Esophagus squamous epithelium (tissue), 5 donors: ENCODE measurements around the gene DNAH9. TPM values are rescaled to one million over a fixed set of nuclear protein-coding genes. Genes with fewer than 3 reads are reported as not detected.
A peak's percentile ranks its signal among the peaks of the same experiment; 100 is the strongest.

Experiments used
- DNase-seq: peaks from one replicate; lab custom pipeline; 2025; lab: John Stamatoyannopoulos, UW
- H3K27ac ChIP-seq, 4 donors: fragments of 200-600 bp; sonication (generic); one replicate each; pipeline ENCODE4 v1.5.1; 2016 to 2019; ENCODE audit warnings: mild to moderate bottlenecking in 1 of 4
- H3K27me3 ChIP-seq, 4 donors: fragments of 200-600 bp; sonication (generic); 1 replicate in 3 of 4; 2 replicates in 1 of 4; pipeline versions ENCODE4 v1.5.1 to v1.6.0; 2017 to 2021; ENCODE audit warnings: antibody characterized with exemption in 1 of 4
- H3K36me3 ChIP-seq, 3 donors: fragments of 200-600 bp; sonication (generic); one replicate each; pipeline ENCODE4 v1.5.1; 2016 to 2019
- H3K4me1 ChIP-seq, 3 donors: fragments of 200-600 bp; sonication (generic); one replicate each; pipeline ENCODE4 v1.5.1; 2017 to 2019
- H3K4me3 ChIP-seq, 4 donors: fragments of 200-600 bp; sonication (generic); 1 replicate in 3 of 4; 2 replicates in 1 of 4; pipeline ENCODE4 v1.5.1; 2016 to 2019; ENCODE audit warnings: mild to moderate bottlenecking in 2 of 4, moderate library complexity in 1 of 4
- H3K9me3 ChIP-seq, 3 donors: fragments of 200-600 bp; sonication (generic); one replicate each; pipeline ENCODE4 v1.5.1; 2016 to 2019
- POLR2A ChIP-seq, 4 donors: fragments of 450-650 bp; IDR thresholded peaks; one replicate each; pipeline ENCODE4 v1.6.1; 2017; ENCODE audit warnings: antibody characterized with exemption in 4 of 4, mild to moderate bottlenecking in 4 of 4, moderate library complexity in 3 of 4
- WGBS, 2 donors: methylation state at CpG; one replicate each; pipeline ENCODE4 v1.1.5; 2018; 5-methylcytosine and 5-hydroxymethylcytosine counted together
- intact Hi-C: fragments of 100-400 bp; cut with DNase I; formaldehyde crosslinking; loops from one replicate; pipeline ENCODE4 v1.15.0; 2022
- total RNA-seq, 4 donors: library from RNA; depleted of rRNA; stranded (reverse); fragments of >200 nt; gene quantifications; one replicate each; pipeline ENCODE4 v1.1.0, GENCODE V29; 2016
- TF ChIP-seq, protein P1 (sequence below), 6 experiments: fragments of 450-650 bp in 4 of 6; fragments of 200-600 bp in 2 of 6; sonication (generic) in 2 of 6; IDR thresholded peaks; one replicate each; pipeline ENCODE4 v1.5.1; 2016 to 2019; ENCODE audit warnings: antibody characterized with exemption in 6 of 6, mild to moderate bottlenecking in 4 of 6, moderate library complexity in 4 of 6
- donor health status: DM: yes; HTN: yes; CAD: no.

Gene DNAH9
- total RNA-seq, 4 donors from 2014 or later: 0.18 to 0.61 (median 0.29) TPM

DNA sequence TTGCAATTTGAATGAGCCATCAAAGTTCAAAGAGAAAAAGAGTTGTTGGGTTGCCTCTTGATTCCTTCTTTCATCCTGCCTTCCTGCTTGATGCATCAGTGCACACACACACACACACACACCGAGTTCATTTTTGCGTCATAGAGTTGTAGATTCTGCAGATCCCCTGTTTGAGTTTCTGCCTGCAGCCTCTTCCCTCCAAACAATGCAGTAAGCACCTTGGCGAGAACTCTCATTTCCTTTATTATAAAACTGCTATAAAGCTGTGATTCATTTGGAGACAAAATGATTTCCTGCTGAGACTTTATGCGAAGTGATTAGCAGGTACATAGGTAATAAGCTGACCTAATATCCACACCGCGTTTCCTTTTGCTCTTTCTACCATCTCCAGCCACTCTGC is 26.7 kb downstream of the DNAH9 start:
- H3K27me3 ChIP-seq: peaks cover 0 to 15% (median 0%) of the 10 kb centered on the region in 4 donors
- no peaks in the 10 kb centered on the region for H3K9me3 ChIP-seq
- 27 to 42% methylated on average over 6 of the region's 6 CpGs for WGBS, 2 donors
- intact Hi-C loops: no loop called here
- H3K4me3 ChIP-seq: no peak overlapping the region
- DNase-seq: no peak
- H3K4me1 ChIP-seq: no peaks in the 10 kb centered on the region
- TF ChIP-seq, protein P1, sequence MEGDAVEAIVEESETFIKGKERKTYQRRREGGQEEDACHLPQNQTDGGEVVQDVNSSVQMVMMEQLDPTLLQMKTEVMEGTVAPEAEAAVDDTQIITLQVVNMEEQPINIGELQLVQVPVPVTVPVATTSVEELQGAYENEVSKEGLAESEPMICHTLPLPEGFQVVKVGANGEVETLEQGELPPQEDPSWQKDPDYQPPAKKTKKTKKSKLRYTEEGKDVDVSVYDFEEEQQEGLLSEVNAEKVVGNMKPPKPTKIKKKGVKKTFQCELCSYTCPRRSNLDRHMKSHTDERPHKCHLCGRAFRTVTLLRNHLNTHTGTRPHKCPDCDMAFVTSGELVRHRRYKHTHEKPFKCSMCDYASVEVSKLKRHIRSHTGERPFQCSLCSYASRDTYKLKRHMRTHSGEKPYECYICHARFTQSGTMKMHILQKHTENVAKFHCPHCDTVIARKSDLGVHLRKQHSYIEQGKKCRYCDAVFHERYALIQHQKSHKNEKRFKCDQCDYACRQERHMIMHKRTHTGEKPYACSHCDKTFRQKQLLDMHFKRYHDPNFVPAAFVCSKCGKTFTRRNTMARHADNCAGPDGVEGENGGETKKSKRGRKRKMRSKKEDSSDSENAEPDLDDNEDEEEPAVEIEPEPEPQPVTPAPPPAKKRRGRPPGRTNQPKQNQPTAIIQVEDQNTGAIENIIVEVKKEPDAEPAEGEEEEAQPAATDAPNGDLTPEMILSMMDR (IDR thresholded peaks at IDR 0.05): no peak
- no peak for TF ChIP-seq POLR2A (IDR thresholded peaks at IDR 0.05)
- H3K36me3 ChIP-seq: no peaks in the 10 kb centered on the region
- no peak overlapping the region for H3K27ac ChIP-seq

DNA sequence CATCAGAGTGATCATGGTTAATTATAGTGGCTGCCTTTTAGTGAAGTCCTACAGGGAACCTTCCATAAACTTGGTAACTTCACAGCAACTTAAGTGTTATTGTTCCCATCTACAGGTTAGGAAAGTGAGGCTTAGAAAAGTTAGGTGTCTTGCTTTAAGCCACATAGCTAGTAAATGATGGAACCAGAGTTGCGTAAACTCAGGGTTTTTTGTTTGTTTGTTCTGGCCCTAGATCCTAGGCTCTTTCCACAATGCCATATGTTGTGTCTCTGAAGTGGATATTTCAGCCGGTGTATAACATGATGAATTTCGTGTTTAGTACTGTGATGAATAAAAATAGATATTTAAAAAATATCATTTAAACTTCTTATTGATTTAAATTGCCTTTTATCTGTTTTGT is 27.6 kb downstream of the DNAH9 start:
- intact Hi-C loops: no loop called here
- DNase-seq: no peak

DNA sequence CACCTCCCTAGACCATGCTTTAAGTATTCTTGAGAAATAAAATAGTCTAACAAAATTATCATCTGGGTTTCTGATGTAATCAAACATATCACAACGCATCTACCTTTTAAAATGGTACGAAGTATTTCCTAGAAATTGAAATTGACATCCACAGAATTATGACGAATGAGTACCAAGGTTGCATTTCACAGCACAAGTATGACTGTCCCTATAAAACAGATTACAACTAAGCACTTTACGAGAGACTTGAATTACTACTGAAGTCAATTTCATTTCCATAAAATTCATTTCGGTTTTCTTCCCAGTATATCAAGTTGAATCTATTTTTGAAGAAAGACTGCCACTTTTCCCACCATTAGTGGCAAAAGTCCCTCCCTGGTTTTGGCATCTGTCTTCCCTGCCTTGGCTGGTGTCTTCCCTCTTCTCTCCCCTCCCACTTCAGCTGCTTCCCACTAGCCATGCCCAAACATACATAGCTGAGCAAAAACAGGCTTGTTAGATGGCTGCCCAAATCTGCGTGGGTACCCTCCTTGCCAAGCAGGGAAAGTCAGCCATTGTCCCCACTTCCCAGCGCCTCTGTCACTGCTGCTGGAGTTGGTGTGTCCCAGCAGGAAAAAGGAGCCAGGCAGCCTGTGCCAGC is 29.2 kb downstream of the DNAH9 start:
- intact Hi-C loops: no loop called here
- Histone ChIP-seq H3K4me1 (no peaks in the 10 kb centered on the region), H3K4me3 (no peak overlapping the region), H3K27ac (no peak overlapping the region), H3K9me3 (no peaks in the 10 kb centered on the region), H3K27me3 (peaks cover 0 to 27% (median 0%) of the 10 kb centered on the region in 4 donors), H3K36me3 (no peaks in the 10 kb centered on the region)
- 83 to 89% methylated on average over 6 to 7 of the region's 7 CpGs for WGBS, 2 donors
- TF ChIP-seq POLR2A (IDR thresholded peaks at IDR 0.05): no peak
- TF ChIP-seq, protein P1 (IDR thresholded peaks at IDR 0.05): no peak
- no peak for DNase-seq

More for the DNA sequence above, 27.6 kb downstream of the DNAH9 start:
- no peaks in the 10 kb centered on the region for H3K9me3 ChIP-seq
- no peak overlapping the region for H3K4me3 ChIP-seq
- H3K27ac ChIP-seq: no peak overlapping the region
- no peaks in the 10 kb centered on the region for H3K36me3 ChIP-seq
- TF ChIP-seq, protein P1 (IDR thresholded peaks at IDR 0.05): no peak
- no peak for TF ChIP-seq POLR2A (IDR thresholded peaks at IDR 0.05)
- H3K27me3 ChIP-seq: peaks cover 0 to 19% (median 0%) of the 10 kb centered on the region in 4 donors
- WGBS, 2 donors: 63 to 68% methylated on average over 3 of the region's 3 CpGs
- no peaks in the 10 kb centered on the region for H3K4me1 ChIP-seq

DNA sequence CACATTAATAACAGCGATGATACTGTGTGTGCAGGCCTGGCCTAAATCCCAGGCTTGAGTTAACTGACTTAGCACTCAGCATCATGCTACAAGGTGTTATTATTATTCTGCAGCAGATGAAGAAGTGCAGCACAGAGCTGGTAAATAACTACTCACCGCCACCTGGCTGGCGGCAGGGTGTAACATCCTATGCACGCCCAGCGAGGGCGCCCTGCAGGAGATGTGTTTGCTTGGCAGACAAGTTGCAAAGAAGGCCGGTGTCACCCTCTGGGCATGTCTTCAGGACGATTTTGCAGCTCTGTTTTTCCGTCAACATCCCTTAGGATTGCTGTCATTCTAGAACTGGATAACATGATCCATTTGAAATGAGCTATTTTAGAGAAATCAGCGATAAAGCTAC is 30.1 kb downstream of the DNAH9 start:
- Histone ChIP-seq H3K27ac (no peak overlapping the region), H3K9me3 (no peaks in the 10 kb centered on the region), H3K36me3 (no peaks in the 10 kb centered on the region), H3K4me3 (no peak overlapping the region), H3K27me3 (peaks cover 0 to 25% (median 0%) of the 10 kb centered on the region in 4 donors), H3K4me1 (no peaks in the 10 kb centered on the region)
- intact Hi-C loops: no loop called here
- DNase-seq: no peak
- WGBS, 2 donors: 50 to 70% methylated on average over 7 to 8 of the region's 10 CpGs
- no peak for TF ChIP-seq POLR2A (IDR thresholded peaks at IDR 0.05)
- TF ChIP-seq, protein P1 (IDR thresholded peaks at IDR 0.05): peak in 1 of 6 experiments; percentile 9

DNA sequence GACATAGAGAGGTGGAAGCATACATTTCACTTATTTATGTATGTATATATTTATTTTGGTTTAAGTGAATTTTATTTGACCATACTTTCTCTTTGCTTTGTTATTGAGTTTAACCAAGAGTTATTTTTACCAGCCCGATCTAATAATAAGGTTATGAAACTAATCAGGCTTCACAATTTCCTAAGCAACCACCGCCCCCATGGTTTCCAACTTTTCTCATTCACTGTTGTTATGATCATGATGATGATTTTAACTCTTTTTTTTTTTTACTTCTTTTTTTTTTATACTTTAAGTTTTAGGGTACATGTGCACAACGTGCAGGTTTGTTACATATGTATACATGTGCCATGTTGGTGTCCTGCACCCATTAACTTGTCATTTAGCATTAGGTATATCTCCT is 30.6 kb downstream of the DNAH9 start:
- intact Hi-C loops: no loop called here

More for the DNA sequence above, 30.6 kb downstream of the DNAH9 start:
- no peak for DNase-seq
- no peaks in the 10 kb centered on the region for H3K9me3 ChIP-seq
- H3K27me3 ChIP-seq: peaks cover 0 to 25% (median 0%) of the 10 kb centered on the region in 4 donors
- no peak overlapping the region for H3K27ac ChIP-seq
- H3K4me3 ChIP-seq: no peak overlapping the region
- TF ChIP-seq POLR2A (IDR thresholded peaks at IDR 0.05): no peak
- TF ChIP-seq, protein P1 (IDR thresholded peaks at IDR 0.05): no peak
- 78 to 81% methylated on average over 3 of the region's 3 CpGs for WGBS, 2 donors
- no peaks in the 10 kb centered on the region for H3K4me1 ChIP-seq
- H3K36me3 ChIP-seq: no peaks in the 10 kb centered on the region
